HL-60/S4 treated with phorbol 12-myristate 13-acetate at 8.2 ng/mL for 4 days and 3 days (cell line): Measurements from ENCODE around the gene LBX1.

Source experiments
- in situ Hi-C: fragments of 300-500 bp; cut with MboI; formaldehyde crosslinking; loops from 2 replicates; pipeline ENCODE4 v1.15.0; 2022; ENCODE audit warnings: low sequenced_read_pairs

Gene LBX1

GRCh38 chr10:101229266-101230182 is at the start of gene LBX1:
Gene LBX1 (minus strand): TSS chr10:101229463. CDS start chr10:101228815, 648 bp downstream.
- in situ Hi-C loops, result no loop called here

- in situ Hi-C loops, result no loop called here
Measured at GRCh38 chr10:101273741-101274140, 44.5 kb upstream of the LBX1 start.

GRCh38 chr10:101273330-101273729 is 44.1 kb upstream of the LBX1 start:
- in situ Hi-C loops, result no loop called here

- in situ Hi-C loops, result no loop called here
Measured at GRCh38 chr10:101272229-101272868, 43.1 kb upstream of the LBX1 start.

GRCh38 chr10:101270763-101271162 is 41.5 kb upstream of the LBX1 start:
- in situ Hi-C loops, result no loop called here

GRCh38 chr10:101267776-101268175 is 38.5 kb upstream of the LBX1 start:
- in situ Hi-C loops, result no loop called here

- in situ Hi-C loops, result no loop called here
Measured at GRCh38 chr10:101267290-101267680, 38.0 kb upstream of the LBX1 start.

- in situ Hi-C loops, result no loop called here
Measured at GRCh38 chr10:101266381-101267289, 37.4 kb upstream of the LBX1 start.

GRCh38 chr10:101263150-101263752 is 34.0 kb upstream of the LBX1 start:
- in situ Hi-C loops, result no loop called here

GRCh38 chr10:101262147-101262546 is 32.9 kb upstream of the LBX1 start:
- in situ Hi-C loops, result no loop called here

GRCh38 chr10:101261702-101262101 is 32.4 kb upstream of the LBX1 start:
- in situ Hi-C loops, result no loop called here

- in situ Hi-C loops, result no loop called here
Measured at GRCh38 chr10:101260764-101261481, 31.7 kb upstream of the LBX1 start.

- in situ Hi-C loops, result no loop called here
Measured at GRCh38 chr10:101258179-101258885, 29.1 kb upstream of the LBX1 start.

GRCh38 chr10:101257491-101257890 is 28.2 kb upstream of the LBX1 start:
- in situ Hi-C loops, result no loop called here

- in situ Hi-C loops, result no loop called here
Measured at GRCh38 chr10:101257084-101257483, 27.8 kb upstream of the LBX1 start.

- in situ Hi-C loops, result no loop called here
Measured at GRCh38 chr10:101256387-101256786, 27.1 kb upstream of the LBX1 start.

- in situ Hi-C loops, result no loop called here
Measured at GRCh38 chr10:101250136-101250535, 20.9 kb upstream of the LBX1 start.

GRCh38 chr10:101249171-101249581 is 19.9 kb upstream of the LBX1 start:
- in situ Hi-C loops, result no loop called here

- in situ Hi-C loops, result no loop called here
Measured at GRCh38 chr10:101246639-101247038, 17.4 kb upstream of the LBX1 start.
